ENCODE data around the gene C5AR2.

GRCh38 chr19:47370045-47370611, 38.2 kb downstream of the C5AR2 start:
- TF ChIP-seq CTCF (IDR thresholded peaks at IDR 0.05) = no peak
- TF ChIP-seq EZH2 (IDR thresholded peaks at IDR 0.05; ENCODE audit: borderline replicate concordance, insufficient read depth, low read depth, low read length, poor library complexity, severe bottlenecking) = no peak
